Neural progenitor cell (in vitro differentiated cells): ENCODE data around the gene MMD2.

Experiments
- EZH2 ChIP-seq: fragments of 200-600 bp; sonication (generic); IDR thresholded peaks from 2 replicates; pipeline ENCODE4 v1.6.1; 2017; ENCODE audit warnings: antibody characterized with exemption, mild to moderate bottlenecking, moderate library complexity
- EZH2phosphoT487 ChIP-seq: fragments of 200-600 bp; sonication (generic); IDR thresholded peaks from 2 replicates; pipeline ENCODE4 v1.6.1; 2017; ENCODE audit warnings: antibody characterized with exemption
- TF ChIP-seq, protein P1 (sequence below): fragments of 200-600 bp; sonication (generic); IDR thresholded peaks from 2 replicates; pipeline ENCODE4 v1.5.1; 2017; ENCODE audit warnings: antibody characterized with exemption, mild to moderate bottlenecking

DNA sequence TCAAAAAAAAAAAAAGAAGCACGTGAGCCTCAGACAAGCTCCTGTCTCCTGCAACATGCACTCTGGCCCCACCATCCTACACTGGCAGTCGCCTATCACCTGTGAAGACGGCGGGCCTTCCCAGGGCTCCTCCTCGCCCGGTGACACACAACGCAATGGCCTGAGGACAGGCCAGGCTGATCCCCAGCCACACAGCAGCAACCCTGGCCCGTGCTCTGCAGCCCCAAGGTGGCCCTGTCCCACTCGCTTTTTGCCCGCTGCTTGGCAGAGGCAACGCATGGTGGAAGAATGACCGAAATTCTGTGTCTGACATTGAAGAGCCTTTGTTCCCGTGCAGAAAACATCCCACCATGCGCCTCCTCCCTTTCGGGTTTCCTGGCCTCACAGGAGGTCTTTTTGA, 83.6 kb downstream of the MMD2 start:
- TF ChIP-seq, protein P1, sequence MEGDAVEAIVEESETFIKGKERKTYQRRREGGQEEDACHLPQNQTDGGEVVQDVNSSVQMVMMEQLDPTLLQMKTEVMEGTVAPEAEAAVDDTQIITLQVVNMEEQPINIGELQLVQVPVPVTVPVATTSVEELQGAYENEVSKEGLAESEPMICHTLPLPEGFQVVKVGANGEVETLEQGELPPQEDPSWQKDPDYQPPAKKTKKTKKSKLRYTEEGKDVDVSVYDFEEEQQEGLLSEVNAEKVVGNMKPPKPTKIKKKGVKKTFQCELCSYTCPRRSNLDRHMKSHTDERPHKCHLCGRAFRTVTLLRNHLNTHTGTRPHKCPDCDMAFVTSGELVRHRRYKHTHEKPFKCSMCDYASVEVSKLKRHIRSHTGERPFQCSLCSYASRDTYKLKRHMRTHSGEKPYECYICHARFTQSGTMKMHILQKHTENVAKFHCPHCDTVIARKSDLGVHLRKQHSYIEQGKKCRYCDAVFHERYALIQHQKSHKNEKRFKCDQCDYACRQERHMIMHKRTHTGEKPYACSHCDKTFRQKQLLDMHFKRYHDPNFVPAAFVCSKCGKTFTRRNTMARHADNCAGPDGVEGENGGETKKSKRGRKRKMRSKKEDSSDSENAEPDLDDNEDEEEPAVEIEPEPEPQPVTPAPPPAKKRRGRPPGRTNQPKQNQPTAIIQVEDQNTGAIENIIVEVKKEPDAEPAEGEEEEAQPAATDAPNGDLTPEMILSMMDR, result no peak
- TF ChIP-seq EZH2 (no peak), EZH2phosphoT487 (no peak)
